ENCODE results near the gene ZNF529. TPM values are rescaled to one million over a fixed set of nuclear protein-coding genes. Genes with fewer than 3 reads are reported as not detected.

ZNF529 gene
- total and polyA plus RNA-seq, 2 of the 8 experiments (the other 6 are each of a cell fraction or from before 2014, with no cell fraction given): 8.4 to 14.1 TPM

- no peak for TF ChIP-seq EZH2 (IDR thresholded peaks at IDR 0.05; ENCODE audit: low read depth, low read length, severe bottlenecking)
- no peak for TF ChIP-seq RXRA (IDR thresholded peaks at IDR 0.05; ENCODE audit: insufficient read depth, low read depth, low read length)
- TF ChIP-seq CBX5 (IDR thresholded peaks at IDR 0.05; ENCODE audit: low read depth, low read length): no peak
Measured at GRCh38 chr19:36605877-36606478, 32.9 kb upstream of the ZNF529 start (continued).
